ENCODE data around the gene DPYSL4.

DPYSL4 gene

DNA sequence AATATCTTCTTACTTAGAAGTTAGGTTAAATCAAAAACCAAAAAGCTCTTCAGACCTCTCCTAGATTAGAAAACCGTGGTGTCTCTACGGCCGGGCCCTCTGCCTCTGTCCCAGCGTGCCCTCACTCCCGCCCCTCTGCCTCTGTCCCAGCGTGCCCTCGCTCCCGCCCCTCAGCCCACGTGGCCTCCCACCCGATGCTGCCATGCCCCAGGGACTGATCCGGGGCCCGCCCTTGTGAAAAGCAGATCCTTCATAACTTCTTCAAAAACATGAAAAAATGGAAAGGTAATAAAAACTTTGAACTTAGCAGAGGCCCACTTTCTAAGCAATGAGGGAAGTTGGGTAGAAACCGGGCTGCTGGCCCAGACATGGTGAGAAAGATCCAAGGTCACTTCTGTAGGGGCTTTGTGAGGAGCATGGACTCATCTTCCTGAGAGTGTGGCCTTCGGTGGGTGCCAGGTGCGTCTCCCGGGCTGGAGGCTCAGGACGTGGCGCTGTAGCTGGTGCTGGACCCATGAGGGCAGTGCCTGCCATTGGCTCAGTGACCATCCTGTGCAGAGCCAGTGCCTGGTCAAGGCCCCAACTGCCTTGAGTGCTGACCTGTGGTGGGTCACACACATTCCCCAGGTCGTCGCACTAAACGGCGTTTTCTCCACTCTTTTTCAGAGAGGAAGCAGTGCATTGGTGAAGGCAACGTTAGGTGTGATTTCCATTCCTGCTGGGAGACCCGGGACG lies 4.9 kb upstream of the DPYSL4 start:
- Histone ChIP-seq H3K36me3 (no peaks in the 10 kb centered on the region), H3K4me1 (ENCODE audit: control insufficient read depth in 1 of 2, insufficient read depth in 1 of 2, low read depth in 1 of 2, low read length in 1 of 2) (peaks cover 0 to 8% of the 10 kb centered on the region in 2 experiments), H3K27me3 (peaks cover 88% of the 10 kb centered on the region), H3K27ac (no peak overlapping the region), H3K4me3 (ENCODE audit: low read depth in 1 of 2, low read length in 1 of 2) (no peak overlapping the region), H3K9me3 (no peaks in the 10 kb centered on the region)
- TF ChIP-seq, protein P1, sequence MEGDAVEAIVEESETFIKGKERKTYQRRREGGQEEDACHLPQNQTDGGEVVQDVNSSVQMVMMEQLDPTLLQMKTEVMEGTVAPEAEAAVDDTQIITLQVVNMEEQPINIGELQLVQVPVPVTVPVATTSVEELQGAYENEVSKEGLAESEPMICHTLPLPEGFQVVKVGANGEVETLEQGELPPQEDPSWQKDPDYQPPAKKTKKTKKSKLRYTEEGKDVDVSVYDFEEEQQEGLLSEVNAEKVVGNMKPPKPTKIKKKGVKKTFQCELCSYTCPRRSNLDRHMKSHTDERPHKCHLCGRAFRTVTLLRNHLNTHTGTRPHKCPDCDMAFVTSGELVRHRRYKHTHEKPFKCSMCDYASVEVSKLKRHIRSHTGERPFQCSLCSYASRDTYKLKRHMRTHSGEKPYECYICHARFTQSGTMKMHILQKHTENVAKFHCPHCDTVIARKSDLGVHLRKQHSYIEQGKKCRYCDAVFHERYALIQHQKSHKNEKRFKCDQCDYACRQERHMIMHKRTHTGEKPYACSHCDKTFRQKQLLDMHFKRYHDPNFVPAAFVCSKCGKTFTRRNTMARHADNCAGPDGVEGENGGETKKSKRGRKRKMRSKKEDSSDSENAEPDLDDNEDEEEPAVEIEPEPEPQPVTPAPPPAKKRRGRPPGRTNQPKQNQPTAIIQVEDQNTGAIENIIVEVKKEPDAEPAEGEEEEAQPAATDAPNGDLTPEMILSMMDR (IDR thresholded peaks at IDR 0.05) = no peak

DNA sequence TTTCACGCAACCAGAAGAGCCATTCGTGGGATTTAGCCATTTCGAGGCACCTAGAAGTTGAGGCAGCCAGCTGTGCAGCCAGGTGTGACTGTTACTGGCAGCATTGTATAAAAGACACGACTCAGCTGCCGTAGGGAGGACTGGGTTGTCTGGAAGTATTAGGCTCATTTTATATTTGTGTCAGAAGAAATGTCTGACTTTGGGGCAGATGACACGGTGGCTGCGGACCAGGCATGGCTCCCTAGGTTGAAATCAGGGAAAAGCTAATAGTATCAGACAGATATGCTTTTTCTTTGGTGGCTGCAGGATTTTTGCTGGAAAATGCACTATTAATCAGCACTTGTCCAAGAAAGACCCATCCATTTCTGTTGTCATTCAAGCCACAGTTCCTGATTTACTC lies 4.2 kb upstream of the DPYSL4 start:
- H3K4me3 ChIP-seq (ENCODE audit: low read depth in 1 of 2, low read length in 1 of 2) = no peak overlapping the region
- H3K4me1 ChIP-seq (ENCODE audit: control insufficient read depth in 1 of 2, insufficient read depth in 1 of 2, low read depth in 1 of 2, low read length in 1 of 2) = peaks cover 0 to 8% of the 10 kb centered on the region in 2 experiments
- no peaks in the 10 kb centered on the region for H3K36me3 ChIP-seq
- peaks cover 88% of the 10 kb centered on the region for H3K27me3 ChIP-seq
- H3K27ac ChIP-seq = no peak overlapping the region
- no peaks in the 10 kb centered on the region for H3K9me3 ChIP-seq
- TF ChIP-seq, protein P1 (IDR thresholded peaks at IDR 0.05) = no peak

DNA sequence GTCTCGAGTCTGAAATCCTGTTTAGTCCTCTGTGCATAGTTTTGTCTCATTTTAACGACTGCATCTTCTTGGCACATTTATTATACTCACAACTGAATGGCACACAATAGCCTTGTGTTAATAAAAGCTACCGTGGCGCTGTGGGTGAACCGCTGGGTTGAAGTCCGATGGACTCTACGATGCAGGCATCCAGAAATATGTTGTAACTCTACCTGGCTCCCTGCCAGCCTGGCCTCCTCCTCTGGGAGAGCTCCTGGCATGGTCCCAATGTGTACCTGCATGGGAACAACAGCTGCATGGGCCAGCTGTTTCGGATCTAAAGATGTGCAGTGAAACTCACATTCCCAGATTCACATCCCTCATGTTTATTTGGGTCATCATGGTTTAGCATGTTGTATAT lies 3.7 kb upstream of the DPYSL4 start:
- Histone ChIP-seq H3K36me3 (no peaks in the 10 kb centered on the region), H3K27ac (no peak overlapping the region), H3K4me1 (ENCODE audit: control insufficient read depth in 1 of 2, insufficient read depth in 1 of 2, low read depth in 1 of 2, low read length in 1 of 2) (peaks cover 0 to 8% of the 10 kb centered on the region in 2 experiments), H3K9me3 (no peaks in the 10 kb centered on the region), H3K27me3 (peaks cover 88% of the 10 kb centered on the region), H3K4me3 (ENCODE audit: low read depth in 1 of 2, low read length in 1 of 2) (no peak overlapping the region)
- TF ChIP-seq, protein P1 (IDR thresholded peaks at IDR 0.05) = no peak

DNA sequence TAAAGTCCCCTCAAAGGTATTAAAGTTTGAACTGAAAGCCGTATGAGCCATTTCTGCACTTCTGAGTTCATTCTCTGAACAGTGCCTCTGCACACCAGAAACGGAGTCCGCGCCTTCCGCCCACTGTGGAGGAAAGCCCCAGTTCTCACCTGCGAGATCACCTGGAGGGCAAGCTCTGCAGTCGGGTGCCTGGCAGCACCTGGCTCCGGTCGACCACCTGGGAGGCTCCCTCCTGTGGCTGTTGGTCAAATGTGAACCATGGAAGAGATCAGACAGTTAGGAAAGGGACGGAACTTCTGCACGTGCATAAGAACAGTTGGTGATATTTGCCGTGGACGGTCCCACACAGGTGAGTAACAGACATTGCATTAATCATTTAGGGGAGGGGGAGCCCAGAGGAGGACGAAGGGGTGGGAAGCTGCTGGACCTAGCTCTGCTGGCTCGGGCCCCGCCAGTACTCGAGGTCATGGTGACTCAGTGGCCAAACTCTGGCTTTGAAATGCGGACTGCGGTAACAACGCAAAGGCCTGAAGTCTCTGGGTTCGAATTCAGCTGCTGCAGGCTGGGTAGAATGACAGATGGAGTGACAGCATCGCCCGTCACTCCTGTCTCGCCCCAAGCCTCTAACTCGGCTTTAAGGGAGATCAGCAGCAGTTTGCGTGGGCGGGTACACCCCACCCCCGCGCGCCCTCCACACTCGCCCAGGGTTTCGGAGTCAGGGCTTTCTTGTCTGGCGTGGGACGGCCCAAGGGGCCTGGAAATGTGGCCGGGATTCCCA lies 1.7 kb upstream of the DPYSL4 start:
- no peaks in the 10 kb centered on the region for H3K36me3 ChIP-seq
- peaks cover 92% of the 10 kb centered on the region for H3K27me3 ChIP-seq
- H3K27ac ChIP-seq = no peak overlapping the region

DNA sequence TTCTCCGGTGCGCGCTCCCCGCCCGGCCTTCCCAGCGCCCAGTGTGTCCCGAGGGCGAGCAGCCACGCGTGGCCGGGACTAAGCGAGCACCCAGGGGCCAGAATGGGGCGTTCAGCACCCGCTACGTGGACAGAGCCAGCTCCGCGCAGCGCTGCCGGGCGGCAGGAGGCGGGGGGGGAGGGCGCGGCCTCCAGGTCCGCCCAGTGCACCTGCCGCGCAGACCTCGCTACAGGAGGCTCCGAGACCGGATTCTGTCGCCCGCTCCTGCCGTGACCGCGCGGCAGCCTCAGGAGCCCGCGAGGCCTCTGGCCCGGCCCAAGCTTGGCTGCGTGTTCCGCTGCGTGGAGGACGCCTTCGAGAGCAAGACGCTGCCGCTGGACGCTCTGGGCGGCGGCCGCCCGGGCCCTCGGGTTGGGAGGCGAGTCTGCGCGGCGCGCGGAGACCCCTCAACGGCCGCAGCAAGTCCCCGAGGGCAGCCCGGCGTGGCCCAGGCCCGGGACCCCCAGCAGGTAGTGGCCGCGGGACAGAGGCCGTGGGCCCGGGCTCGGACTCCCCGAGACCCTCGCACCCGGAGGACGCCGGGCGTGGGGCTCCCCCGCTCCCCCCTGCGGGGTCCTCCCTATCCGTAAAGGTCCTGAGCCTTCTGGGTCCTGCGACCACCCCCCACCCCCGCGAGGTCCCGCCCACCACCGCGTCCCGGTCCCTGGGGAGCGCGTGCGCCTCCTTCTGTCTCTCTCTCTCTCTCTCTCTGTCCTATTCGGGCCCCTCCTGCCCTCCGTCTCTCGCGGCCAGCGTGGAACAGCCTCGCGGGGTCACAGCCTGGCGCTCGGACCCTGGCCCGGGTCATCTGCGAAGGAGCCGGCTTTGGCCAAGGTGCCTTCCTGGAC lies 904 bp upstream of the DPYSL4 start:
- H3K36me3 ChIP-seq = no peaks in the 10 kb centered on the region
- no peak overlapping the region for H3K4me3 ChIP-seq (ENCODE audit: low read depth in 1 of 2, low read length in 1 of 2)
- no peak overlapping the region for H3K27ac ChIP-seq
- H3K4me1 ChIP-seq (ENCODE audit: control insufficient read depth in 1 of 2, insufficient read depth in 1 of 2, low read depth in 1 of 2, low read length in 1 of 2) = peaks cover 0 to 8% of the 10 kb centered on the region in 2 experiments
- H3K27me3 ChIP-seq = peaks cover 98% of the 10 kb centered on the region
- TF ChIP-seq, protein P1 (IDR thresholded peaks at IDR 0.05) = no peak
- no peaks in the 10 kb centered on the region for H3K9me3 ChIP-seq

More for the DNA sequence above, 1.7 kb upstream of the DPYSL4 start:
- Histone ChIP-seq H3K4me3 (ENCODE audit: low read depth in 1 of 2, low read length in 1 of 2) (no peak overlapping the region), H3K9me3 (no peaks in the 10 kb centered on the region), H3K4me1 (ENCODE audit: control insufficient read depth in 1 of 2, insufficient read depth in 1 of 2, low read depth in 1 of 2, low read length in 1 of 2) (peaks cover 0 to 8% of the 10 kb centered on the region in 2 experiments)
- TF ChIP-seq, protein P1 (IDR thresholded peaks at IDR 0.05) = no peak

Data from neutrophil (primary cell).